ENCODE data around the gene ATP9B.

The ATP9B gene

DNA sequence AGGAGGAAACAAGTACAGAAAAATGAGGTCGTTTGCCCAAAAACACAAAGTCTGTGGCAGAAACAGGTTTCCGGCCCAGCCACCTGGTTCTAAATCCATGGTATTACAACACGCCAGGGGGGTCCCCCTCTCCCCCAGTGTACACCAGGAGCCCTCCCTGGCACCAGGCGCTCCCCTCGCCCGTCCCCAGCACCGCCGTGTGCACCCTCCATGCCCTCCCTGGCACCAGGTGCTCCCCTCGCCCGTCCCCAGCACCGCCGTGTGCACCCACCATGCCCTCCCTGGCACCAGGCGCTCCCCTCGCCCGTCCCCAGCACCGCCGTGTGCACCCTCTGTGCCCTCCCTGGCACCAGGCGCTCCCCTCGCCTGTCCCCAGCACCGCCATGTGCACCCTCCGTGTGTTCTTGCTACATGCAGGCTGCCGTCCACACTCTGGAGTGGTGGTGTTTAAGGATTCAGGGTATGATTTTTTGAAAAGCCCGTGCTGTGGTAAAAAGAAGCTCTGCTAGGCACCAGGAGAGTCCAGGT lies 266.7 kb downstream of the ATP9B start:
- DNase-seq: no peak

DNA sequence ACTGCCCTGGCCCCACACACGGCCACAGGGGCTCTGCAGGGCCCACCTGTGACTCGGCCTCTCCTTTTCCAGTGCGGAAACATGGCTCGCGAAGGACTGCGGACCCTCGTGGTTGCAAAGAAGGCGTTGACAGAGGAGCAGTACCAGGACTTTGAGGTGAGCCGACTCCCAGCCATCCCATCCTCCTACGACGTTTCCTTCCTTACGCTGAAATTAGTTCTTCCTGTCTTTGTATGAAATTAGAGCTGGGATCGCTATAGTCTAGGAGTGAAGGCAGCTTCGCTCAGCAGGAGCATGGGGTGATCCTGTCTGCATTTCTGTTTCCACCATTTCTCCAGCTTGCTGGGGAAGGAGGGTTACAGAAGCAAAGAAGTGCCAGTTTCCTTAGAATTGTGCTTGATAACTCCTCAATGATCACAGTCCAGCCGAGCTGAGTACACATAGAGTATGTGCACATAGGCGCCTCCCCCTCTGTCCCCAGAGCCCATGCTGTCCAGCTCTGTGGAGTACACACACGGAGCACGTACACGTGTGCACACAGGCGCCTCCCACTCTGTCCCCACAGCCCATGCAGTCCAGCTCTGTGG lies 267.5 kb downstream of the ATP9B start:
- no peak for DNase-seq

DNA sequence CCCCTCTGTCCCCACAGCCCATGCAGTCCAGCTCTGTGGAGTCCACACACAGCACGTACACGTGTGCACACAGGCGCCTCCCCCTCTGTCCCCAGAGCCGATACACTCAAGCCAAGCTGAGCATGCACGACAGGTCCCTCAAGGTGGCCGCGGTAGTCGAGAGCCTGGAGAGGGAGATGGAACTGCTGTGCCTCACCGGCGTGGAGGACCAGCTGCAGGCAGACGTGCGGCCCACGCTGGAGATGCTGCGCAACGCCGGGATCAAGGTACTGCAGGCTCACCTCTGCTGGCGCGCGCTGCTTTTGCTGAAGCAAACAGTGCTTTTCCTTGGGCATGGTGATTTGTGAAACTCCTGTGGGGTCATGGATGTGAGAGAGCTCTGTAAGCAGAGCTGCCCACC lies 268.0 kb downstream of the ATP9B start:
- no peak for DNase-seq

DNA sequence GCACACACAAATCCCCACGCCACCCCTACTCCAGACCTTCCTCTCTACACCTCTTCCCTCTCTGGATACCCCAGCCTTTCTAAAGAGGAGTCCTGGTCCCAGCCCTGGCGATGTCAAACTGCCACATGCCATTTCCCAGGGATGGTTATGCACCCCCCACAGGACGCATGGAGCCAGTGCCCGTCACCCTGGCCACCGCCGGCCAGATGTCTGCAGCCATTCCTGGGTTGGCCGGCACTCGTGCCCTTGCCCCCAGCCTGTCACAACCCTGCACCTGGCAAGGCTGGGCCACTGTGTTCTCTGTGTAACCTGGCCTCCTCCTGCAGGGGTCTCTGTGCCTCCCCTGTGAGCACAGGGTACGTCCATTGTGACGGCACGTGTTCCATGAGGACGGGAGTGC lies 268.4 kb downstream of the ATP9B start:
- DNase-seq: no peak

DNA sequence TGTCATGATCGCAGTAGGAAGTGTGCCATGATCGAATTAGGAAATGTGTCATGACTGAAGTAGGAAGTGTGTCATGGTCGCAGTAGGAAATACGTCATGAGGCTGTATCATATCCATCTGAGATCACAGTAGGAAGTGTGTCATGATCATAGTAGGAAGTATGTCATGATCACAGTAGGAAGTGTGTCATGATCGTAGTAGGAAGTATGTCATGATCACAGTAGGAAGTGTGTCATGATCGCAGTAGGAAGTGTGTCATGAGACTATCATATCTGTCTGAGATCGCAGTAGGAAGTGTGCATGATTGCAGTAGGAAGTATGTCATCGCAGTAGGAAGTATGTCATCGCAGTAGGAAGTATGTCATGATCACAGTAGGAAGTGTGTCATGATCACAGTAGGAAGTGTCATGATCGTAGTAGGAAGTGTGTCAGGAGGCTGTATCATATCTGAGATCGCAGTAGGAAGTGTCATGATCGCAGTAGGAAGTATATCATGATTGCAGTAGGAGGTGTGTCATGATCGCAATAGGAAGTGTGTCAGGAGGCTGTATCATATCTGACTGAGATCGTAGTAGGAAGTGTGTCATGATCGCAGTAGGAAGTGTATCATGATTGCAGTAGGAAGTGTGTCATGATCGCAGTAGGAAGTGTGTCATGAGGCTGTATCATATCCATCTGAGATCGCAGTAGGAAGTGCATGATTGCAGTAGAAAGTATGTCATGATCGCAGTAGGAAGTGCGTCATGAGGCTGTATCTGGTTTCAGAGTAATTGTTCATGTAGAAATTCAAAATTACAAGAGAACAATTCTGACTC lies 270.1 kb downstream of the ATP9B start:
- no peak for DNase-seq

DNA sequence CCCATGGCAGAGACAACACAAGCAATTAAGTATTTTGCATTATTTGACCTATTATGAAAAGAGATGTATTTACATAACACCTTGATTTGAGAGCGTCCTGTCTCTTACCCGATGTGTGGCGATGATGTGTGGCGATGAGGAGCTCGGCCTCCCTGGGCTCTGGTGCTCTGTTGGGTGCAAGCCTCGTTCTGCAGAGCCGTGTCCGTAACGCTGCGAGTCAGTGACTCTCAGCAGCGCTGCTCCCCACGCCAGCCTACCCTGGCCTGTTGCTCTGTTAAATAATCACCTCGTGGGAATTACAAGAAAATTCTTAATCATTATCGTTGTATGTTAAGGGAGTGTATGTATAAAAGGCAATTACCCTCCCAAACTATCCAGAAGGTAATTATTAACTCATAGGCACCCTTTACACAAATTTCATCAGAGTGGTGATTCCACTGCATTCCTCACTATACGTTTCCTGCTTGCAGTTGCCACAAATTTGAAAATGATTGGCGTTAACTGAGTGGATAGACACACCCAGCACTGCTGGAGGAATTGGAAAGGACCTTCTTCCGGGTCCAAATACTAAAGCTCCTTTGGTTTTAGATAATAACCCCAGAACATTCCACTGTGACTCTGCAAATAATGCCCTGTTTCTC lies 274.5 kb downstream of the ATP9B start:
- no peak for DNase-seq

DNA sequence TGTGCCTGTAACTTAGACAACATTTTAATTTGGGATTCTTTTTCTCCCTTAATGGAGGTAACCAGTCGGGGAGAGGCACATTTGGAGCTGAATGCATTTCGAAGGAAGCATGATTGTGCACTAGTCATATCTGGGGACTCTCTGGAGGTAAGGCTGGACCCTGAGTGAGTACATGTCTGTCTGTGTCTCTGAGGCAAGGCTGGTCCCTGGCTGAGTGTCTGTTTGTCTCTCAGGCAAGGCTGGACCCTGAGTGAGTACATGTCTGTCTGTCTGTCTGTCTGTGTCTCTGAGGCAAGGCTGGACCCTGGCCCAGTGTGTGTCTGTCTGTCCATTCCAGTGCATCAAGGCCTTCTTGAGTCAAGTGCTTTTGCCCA lies 275.0 kb downstream of the ATP9B start:
- DNase-seq: no peak

DNA sequence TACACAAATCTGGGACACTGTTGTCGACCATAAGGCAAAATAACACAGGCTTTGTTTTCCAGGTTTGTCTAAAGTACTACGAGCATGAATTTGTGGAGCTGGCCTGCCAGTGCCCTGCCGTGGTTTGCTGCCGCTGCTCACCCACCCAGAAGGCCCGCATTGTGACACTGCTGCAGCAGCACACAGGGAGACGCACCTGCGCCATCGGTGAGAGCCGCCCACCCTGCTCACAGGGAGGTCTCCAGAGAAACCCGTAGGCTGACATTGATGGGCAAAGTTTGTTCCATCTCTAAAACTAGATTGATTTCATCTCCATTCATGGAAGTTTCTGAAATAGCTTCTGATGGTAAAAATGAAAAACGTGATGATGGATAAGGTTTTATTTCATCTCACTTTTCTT lies 276.2 kb downstream of the ATP9B start:
- DNase-seq: no peak

DNA sequence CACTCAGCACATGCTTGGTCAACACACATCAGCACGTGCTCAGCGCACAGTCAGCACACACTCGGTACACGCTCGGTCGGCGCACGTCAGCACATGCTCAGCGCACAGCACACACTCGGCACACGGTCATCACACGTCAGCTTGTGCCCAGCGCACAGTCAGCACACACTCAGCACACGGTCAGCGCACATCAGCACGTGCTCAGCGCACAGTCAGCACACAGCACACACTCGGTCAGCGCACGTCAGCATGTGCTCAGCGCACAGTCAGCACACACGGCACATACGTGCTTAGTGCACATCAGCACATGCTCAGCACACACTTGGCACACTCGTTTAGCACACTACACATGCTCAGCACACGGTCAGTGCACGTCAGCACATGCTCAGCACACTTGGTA lies 276.8 kb downstream of the ATP9B start:
- no peak for DNase-seq

DNA sequence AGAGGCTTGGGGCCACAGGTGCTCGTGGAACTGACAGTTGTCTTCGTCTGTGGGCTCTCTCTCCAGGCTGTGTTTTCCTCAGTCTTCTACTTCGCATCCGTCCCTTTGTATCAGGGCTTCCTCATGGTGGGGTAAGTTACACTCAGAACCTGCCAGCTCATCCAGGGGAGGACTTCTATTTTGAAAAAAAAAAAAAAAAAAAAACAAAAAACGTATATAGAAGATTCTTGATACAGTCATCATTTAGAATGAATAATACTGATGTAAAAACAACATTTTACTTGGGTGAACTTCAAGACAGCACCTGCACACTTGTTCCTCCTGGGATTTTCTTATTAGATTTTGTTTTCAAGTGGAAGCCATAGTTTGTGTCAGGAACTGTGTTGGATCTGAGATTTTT lies 278.9 kb downstream of the ATP9B start:
- DNase-seq: no peak

DNA sequence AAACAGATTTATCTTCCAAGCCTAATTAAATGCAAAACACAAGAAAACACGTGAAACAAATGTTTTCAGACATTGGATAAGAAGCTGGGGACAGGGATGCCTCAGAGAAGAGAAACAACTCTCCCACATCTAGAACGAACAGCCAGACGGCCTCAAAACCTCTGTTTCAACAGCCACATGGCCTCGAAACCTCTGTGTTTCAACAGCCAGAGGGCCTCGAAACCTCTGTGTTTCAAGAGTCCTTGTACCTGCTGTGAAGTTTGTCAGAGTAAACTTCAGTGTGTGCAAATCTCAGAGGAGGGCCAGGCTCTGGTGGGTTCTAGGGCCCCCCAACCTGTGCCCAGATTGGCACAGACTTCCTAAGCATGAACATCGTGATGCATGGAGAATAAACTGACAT lies 283.2 kb downstream of the ATP9B start:
- no peak for DNase-seq

DNA sequence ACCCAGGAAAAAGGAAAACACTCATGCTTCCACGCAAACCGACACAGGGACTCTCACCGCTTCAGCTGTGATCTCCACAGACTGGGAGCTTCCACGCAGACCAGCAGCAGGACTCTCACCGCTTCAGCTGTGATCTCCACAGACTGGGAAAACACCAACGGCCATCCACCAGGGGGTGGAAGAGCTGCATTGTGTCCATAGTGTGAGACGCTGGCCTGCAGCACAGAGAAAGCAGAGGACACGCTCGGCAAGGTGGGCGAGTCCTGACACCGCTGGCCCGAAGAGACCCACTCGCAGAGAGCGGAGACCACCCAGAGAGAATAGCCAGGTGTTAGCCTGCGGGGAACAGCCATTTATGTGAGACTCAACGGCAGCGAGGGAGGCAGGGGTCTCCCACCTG lies 284.1 kb downstream of the ATP9B start:
- DNase-seq: no peak

DNA sequence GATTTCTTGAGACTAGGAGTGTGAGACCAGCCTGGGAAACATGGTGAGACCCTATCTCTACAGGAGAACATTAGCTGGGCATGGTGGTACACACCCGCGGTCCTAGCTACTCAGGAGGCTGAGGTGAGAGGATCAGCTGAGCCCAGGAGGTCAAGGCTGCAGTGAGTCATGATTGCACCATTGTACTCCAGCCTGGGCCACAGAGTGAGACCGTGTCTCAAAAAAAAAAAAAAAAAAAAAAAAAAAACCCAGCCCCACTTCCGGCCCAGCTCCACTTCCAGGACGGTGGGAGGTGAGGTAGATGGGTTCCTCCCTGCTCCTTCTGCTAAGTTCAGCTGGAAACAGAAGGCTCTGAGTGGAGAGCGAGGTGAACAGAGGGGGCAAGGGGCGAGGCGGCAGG lies 285.2 kb downstream of the ATP9B start:
- DNase-seq: no peak

DNA sequence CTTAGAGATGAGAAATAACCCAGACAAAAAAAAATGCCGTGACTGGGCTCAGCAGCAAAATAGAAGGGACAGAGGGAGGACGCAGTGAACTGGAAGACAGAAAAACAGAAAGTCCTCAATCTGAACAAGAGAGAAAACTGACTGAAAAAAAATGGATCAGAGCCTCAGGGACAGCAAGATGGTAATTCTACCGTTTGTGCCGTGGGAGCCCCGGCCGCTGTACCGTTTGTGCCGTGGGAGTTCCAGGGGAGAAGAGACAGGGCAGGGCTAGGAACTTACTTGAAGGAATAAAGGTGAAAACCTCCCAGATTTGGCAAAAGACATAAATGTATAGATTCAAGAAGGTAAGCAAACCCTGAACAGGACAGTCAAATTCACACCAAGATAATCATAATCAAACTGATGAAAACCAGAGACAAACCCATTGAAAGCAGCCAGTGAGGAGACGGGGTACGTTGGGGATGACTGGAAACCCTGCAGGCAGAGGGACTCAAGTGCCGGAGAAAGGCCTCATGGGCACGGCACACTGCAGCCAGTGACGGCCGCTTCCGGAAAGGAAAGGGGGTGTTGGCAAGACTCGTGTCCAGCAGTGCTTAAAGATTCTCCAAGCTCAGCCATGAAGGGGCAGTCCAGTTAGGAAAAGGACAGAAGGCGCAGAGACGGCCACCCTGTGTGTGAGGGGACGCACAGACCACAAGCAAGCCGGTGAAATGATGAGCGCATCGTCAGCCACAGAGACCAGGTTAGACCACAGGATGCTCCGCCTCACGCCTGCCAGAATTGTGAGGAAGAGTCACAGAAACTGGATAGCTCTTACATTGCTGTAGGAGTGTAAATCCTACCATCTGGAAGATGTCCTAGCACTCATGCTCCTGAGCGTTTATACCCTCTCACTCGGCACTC lies 286.5 kb downstream of the ATP9B start:
- DNase-seq: no peak

DNA sequence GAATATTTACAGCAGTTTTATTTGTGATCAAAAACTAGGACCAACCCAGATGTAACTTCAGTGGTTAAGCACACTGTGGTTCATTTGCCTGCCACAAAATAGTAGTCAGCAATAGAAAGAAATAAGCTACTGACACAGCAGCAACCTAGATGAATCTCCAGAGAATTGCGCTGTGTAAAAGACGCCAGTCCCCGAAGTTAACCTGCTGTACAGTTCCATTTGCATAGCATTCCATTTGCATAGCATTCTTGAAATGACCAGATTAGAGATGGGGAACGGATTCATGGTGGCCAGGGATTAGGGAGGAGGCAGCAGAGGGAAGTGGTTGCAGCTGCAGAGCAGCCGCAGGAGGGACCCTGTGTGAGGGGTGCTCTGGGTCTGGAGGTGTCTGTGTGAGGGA lies 287.2 kb downstream of the ATP9B start:
- DNase-seq: no peak

DNA sequence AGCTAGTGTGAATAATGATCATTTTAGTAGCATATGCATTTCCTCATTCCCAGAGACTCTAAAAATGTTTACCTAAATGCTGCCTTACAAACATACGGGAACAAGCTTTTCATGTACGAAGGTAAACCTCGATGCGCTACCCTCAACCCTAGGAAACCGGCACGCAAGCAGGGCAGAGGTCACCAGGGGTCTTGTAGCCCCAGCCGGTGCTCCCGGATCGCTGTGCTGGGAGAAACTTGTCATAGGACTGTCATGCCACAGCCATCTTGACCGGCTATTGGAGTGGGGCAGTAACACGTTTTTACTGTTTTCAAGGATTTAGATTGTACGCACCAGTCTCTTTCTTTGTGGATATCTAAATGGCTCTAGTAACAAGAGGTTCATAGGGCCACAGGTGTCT lies 291.7 kb downstream of the ATP9B start:
- DNase-seq: no peak

DNA sequence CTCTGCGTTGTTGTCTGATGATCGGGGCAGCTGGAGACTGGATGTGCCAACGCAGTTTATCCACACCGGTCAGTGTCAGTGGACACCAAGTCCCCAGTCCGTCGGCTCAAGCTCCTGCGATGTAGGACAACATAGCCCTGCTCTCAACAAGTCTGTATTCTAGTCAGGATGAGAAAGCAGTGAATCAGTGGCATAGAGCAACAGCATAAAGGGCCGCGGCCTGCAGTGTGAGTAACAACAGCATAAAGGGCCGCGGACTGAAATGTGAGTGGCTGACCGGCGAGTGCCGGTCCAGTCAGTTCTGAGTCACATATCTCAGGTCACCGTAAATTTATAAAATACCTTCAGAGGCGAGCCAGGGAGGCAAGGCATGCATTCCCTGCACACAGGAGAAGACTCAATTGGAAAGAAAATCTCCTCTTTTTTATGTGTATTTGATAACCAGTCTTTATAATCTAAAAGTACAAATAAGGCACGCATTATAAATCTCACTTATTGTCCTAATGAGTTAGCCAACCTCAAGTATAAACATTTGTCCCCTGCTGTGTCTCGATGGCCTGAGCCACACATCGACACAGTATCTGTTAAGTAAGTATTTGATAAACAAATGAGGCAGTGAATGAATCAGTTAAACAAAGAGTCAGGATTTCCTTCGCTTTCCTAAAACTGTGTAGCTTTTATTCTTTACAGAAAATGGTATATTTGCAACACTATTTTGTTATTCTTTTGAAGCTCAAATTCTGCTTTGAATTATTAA lies 292.8 kb downstream of the ATP9B start:
- no peak for DNase-seq

DNA sequence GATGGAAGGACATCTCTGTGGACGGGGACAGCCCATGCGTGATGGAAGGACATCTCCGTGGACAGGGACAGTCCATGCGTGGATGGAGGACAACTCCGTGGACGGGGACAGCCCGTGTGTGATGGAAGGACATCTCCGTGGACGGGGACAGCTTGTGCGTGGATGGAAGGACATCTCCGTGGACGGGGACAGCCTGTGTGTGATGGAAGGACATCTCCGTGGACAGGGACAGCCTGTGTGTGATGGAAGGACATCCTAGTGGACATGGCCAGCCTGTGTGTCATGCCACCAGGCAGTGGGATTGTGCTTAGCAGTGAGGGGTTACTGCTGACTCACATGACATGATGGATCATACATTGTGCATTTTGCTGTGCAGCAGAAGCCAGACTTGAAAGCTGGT lies 296.5 kb downstream of the ATP9B start:
- no peak for DNase-seq

DNA sequence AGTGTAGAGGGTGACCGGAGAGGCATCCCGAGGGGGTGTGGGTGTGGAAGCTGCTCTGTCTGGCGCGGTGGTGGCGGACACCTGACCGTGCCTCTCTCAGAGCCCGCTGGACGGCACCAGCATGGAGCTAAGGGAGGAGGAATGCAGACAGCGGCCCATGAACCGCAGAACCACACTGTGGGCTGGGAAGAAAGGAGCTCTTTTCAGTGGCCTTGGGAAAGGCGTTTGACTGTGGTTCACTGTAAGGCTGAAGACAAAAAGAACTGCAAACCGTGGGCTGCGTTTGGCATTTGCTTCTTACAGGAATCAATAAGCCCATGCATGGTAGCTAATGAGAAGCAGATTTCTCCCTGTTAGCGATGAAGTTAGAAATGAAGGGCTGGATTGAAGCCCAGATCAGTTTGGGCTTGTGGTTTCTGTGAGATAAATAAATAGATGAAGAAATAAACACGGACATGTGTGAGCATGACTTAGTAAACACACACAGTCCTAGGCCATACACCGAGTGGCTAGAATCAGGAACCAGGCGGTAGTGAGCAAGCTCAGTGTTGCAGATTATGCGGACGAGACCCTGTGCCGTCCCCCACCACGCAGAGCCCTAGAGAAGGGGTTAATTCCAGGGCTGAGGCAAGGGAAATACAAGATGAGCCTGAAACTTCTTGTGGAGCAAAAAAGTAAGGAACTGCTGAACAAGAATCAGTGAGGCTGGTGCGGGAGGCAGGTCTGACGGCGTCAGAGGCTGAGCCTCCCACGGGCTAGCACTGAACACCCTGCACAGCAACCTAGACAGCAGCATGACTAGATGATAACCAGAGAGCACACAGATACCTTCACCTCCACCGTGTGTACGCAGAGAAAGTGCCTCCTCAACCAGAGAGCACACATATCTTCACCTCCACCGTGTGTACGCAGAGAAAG lies 297.2 kb downstream of the ATP9B start:
- no peak for DNase-seq

DNA sequence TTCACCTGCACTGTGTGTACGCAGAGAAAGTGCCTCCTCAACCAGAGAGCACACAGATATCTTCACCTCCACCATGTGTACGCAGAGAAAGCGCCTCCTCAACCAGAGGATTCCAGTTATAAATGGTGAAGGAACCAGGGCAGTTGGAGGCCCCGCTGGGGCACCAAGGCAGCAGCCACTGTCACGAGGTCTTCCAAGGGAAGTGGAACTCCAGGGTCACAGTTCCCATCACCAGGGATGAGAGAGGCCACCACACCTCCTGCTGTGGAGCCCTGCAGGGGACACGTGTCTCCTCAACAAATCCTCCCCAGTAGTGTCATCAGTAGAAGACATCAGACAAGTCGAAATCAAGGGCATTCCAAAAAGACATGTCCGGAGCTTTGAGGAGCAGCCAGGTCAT lies 298.3 kb downstream of the ATP9B start:
- no peak for DNase-seq

DNA sequence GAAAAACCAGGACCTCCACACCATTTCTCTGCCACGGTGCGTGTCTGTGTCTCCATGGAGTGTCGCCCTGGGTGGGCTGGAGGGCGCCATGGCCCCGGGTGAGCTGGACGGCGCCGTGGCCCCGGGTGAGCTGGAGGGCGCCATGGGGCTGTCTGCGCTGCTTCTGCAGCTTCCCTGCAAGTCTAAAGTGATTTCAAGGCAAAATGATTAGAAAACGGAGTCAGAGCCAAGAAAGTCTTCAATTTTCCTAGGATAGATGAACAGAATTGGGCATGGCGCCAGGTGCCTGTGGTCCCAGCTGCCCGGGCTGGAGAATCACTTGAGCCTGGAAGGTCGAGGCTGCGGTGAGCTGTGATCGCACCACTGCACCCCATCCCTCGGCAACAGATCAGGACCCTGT lies 298.8 kb downstream of the ATP9B start:
- no peak for DNase-seq

All from activated T-cell treated with anti-CD3 and anti-CD28 coated beads, Interleukin-2, amount 50 U/mL, for 1 hour (primary cell).